H1 (cell line): Measurements from ENCODE around the gene GPR87.

Experiments used
- ATF3 ChIP-seq: IDR thresholded peaks from 2 replicates; pipeline ENCODE4 v1.6.1; 2011; ENCODE audit warnings: low read depth, mild to moderate bottlenecking, low read length; ENCODE audit not compliant: insufficient read depth
- CEBPB ChIP-seq: IDR thresholded peaks from 2 replicates; pipeline ENCODE4 v1.6.1; 2012; ENCODE audit warnings: low read depth, low read length
- CTCF ChIP-seq, 3 experiments: IDR thresholded peaks; 1 replicate in 2 of 3; 2 replicates in 1 of 3; pipeline versions ENCODE4 v1.5.1 to v1.6.1; 2011; ENCODE audit warnings: low read length in 3 of 3, mild to moderate bottlenecking in 3 of 3, inconsistent platforms in 2 of 3, low read depth in 1 of 3, moderate library complexity in 1 of 3; ENCODE audit not compliant: insufficient read depth in 1 of 3; ENCODE audit errors: control extremely low read depth in 1 of 3
- EZH2 ChIP-seq: fragments of 200-600 bp; sonication (generic); IDR thresholded peaks from 2 replicates; pipeline ENCODE4 v1.7.1; 2012; ENCODE audit warnings: low read depth, mild to moderate bottlenecking, moderate library complexity, low read length, inconsistent platforms; ENCODE audit not compliant: severe bottlenecking
- JUND ChIP-seq: IDR thresholded peaks from 2 replicates; pipeline ENCODE4 v1.6.1; 2011; ENCODE audit warnings: mild to moderate bottlenecking, improper control_type of control experiment, low read length
- POLR2AphosphoS5 ChIP-seq: IDR thresholded peaks from 2 replicates; pipeline ENCODE4 v1.6.1; 2011; ENCODE audit warnings: low read depth, low read length

- TF ChIP-seq EZH2 (no peak), POLR2AphosphoS5 (no peak), CTCF (IDR thresholded peaks at IDR 0.05; ENCODE audit: control extremely low read depth in 1 of 3, insufficient read depth in 1 of 3, low read depth in 1 of 3, low read length in 3 of 3) (no peak), JUND (no peak), CEBPB (no peak), ATF3 (no peak)
Observed at GRCh38 chr3:151305775-151306151, 10.9 kb downstream of the GPR87 start.
